ENCODE results near the gene FAM78A.

FAM78A gene

GRCh38 chr9:131302244-131303075, 26.1 kb upstream of the FAM78A start:
- DNase-seq (ENCODE audit: low read depth), result no peak

- DNase-seq (ENCODE audit: low read depth), result no peak
These were observed 24.1 kb upstream of the FAM78A start for GRCh38 chr9:131300444-131300843.

- no peak for DNase-seq (ENCODE audit: low read depth)
These were observed 23.6 kb upstream of the FAM78A start for GRCh38 chr9:131299961-131300347.

GRCh38 chr9:131299346-131299960, 23.1 kb upstream of the FAM78A start:
- no peak for DNase-seq (ENCODE audit: low read depth)

- no peak for DNase-seq (ENCODE audit: low read depth)
These were observed 22.5 kb upstream of the FAM78A start for GRCh38 chr9:131298816-131299215.

GRCh38 chr9:131298341-131298740, 22.0 kb upstream of the FAM78A start:
- DNase-seq (ENCODE audit: low read depth), result no peak

- no peak for DNase-seq (ENCODE audit: low read depth)
These were observed 21.6 kb upstream of the FAM78A start for GRCh38 chr9:131297903-131298302.

GRCh38 chr9:131296906-131297500, 20.7 kb upstream of the FAM78A start:
- DNase-seq (ENCODE audit: low read depth), result no peak

- DNase-seq (ENCODE audit: low read depth), result no peak
These were observed 20.1 kb upstream of the FAM78A start for GRCh38 chr9:131296460-131296859.

GRCh38 chr9:131292937-131293336, 16.6 kb upstream of the FAM78A start:
- DNase-seq (ENCODE audit: low read depth), result no peak

GRCh38 chr9:131291795-131292315, 15.5 kb upstream of the FAM78A start:
- no peak for DNase-seq (ENCODE audit: low read depth)

- no peak for DNase-seq (ENCODE audit: low read depth)
These were observed 14.6 kb upstream of the FAM78A start for GRCh38 chr9:131290767-131291370.

GRCh38 chr9:131290036-131290766, 13.9 kb upstream of the FAM78A start:
- DNase-seq (ENCODE audit: low read depth), result no peak

- no peak for DNase-seq (ENCODE audit: low read depth)
These were observed 13.2 kb upstream of the FAM78A start, which contains the start of gene PLPP7 for GRCh38 chr9:131289301-131290035. Gene PLPP7, plus strand, starts transcription at chr9:131289723. Its CDS starts 275 bp downstream, at chr9:131289998.

GRCh38 chr9:131288217-131288616, 11.9 kb upstream of the FAM78A start:
- DNase-seq (ENCODE audit: low read depth), result no peak

- no peak for DNase-seq (ENCODE audit: low read depth)
These were observed 11.0 kb upstream of the FAM78A start for GRCh38 chr9:131287359-131287758.

GRCh38 chr9:131284856-131285255, 8.5 kb upstream of the FAM78A start:
- DNase-seq (ENCODE audit: low read depth), result no peak

- no peak for DNase-seq (ENCODE audit: low read depth)
These were observed 6.5 kb upstream of the FAM78A start for GRCh38 chr9:131282688-131283422.

- no peak for DNase-seq (ENCODE audit: low read depth)
These were observed 5.9 kb upstream of the FAM78A start for GRCh38 chr9:131282175-131282574.
